ENCODE results near the gene FXR2. TPM values are rescaled to one million over a fixed set of nuclear protein-coding genes. Genes with fewer than 3 reads are reported as not detected.

The FXR2 gene
- total and polyA plus RNA-seq, 2 donors (not counting 3 experiments of a cell fraction or from before 2014, with no cell fraction given) = 40.1 to 48.9 TPM

DNA sequence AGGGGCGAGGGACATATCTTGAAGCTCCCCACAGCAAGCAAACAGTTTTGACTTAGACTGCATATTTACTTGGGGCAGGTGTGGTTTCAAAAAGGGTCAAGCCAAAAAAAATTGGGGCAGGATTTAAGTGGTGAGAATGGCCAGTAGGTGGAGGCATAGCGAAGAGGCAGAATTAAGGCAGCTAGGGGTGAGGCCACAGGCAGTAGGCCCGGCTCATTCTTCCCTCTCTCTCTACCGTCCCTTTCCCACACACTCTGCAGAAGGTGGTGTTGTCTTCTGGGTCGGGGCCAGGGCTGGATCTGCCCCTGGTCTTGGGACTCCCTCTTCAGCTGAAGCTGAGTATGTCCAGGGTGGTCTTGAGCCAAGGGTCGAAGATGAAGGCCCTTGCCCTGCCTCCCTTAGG, 17.8 kb upstream of the FXR2 start:
- TF ChIP-seq EZH2 (IDR thresholded peaks at IDR 0.05; ENCODE audit: borderline replicate concordance, low read depth, low read length, severe bottlenecking) (no peak), CTCF (IDR thresholded peaks at IDR 0.05; ENCODE audit: extremely low read depth in 1 of 2, insufficient read depth in 1 of 2, low read depth in 1 of 2, low read length in 2 of 2) (peak; percentile 41 to 49)
- Histone ChIP-seq H3K4me3 (replicated peaks in 1 of 3; ENCODE audit: insufficient read depth in 1 of 3, low read depth in 1 of 3, low read length in 3 of 3) (no peak overlapping the region), H3K79me2 (ENCODE audit: control insufficient read depth, insufficient read depth, low read length) (no peaks in the 10 kb centered on the region), H2AFZ (ENCODE audit: low read depth, low read length) (no peak overlapping the region), H3K9me3 (replicated peaks; ENCODE audit: control insufficient read depth, insufficient read depth, low read length) (no peaks in the 10 kb centered on the region), H3K9ac (replicated peaks; ENCODE audit: extremely low read depth, insufficient read depth, low read length) (no peak overlapping the region), H3K36me3 (ENCODE audit: control insufficient read depth in 2 of 2, extremely low read depth in 1 of 2, insufficient read depth in 2 of 2, low read length in 2 of 2) (no peaks in the 10 kb centered on the region), H4K20me1 (replicated peaks; ENCODE audit: control insufficient read depth, extremely low read depth, insufficient read depth, low read length) (no peaks in the 10 kb centered on the region), H3K9me1 (replicated peaks; ENCODE audit: control insufficient read depth, extremely low read depth, insufficient read depth, low read length) (no peaks in the 10 kb centered on the region), H3K4me1 (ENCODE audit: control insufficient read depth, extremely low read depth, insufficient read depth, low read length) (no peaks in the 10 kb centered on the region), H3K27me3 (ENCODE audit: control insufficient read depth in 2 of 2, insufficient read depth in 2 of 2, low read length in 2 of 2) (no peaks in the 10 kb centered on the region), H3K27ac (ENCODE audit: insufficient read depth, low read depth, low read length) (no peak overlapping the region), H3K4me2 (ENCODE audit: insufficient read depth, low read length) (no peak overlapping the region)
- no TSS peak for BruUV-seq (replicated peaks)
- ChIA-PET CTCF (interaction anchor here (0.6 to 6.6 kb wide), 15 partner anchors 10 to 409 kb away, joined by 3 to 97 read pairs (median 4); partner anchors contain the start of genes DNAH2, TP53 and WRAP53), POLR2A (no interaction called here)
- FAIRE-seq (peak; percentile 73), DNase-seq (ENCODE audit: low read depth, low spot score) (peak; percentile 24)
- intact Hi-C loops (cut with micrococcal nuclease) (no loop called here), dilution Hi-C loops (cut with MboI; ENCODE audit: extremely low pct_ligation_motif_present, low sequenced_read_pairs) (no loop called here)

- H4K20me1 ChIP-seq (replicated peaks; ENCODE audit: control insufficient read depth, extremely low read depth, insufficient read depth, low read length) = no peaks in the 10 kb centered on the region
- H3K4me3 ChIP-seq (replicated peaks in 1 of 3; ENCODE audit: insufficient read depth in 1 of 3, low read depth in 1 of 3, low read length in 3 of 3) = no peak overlapping the region
- BruUV-seq (replicated peaks) = no TSS peak
- no peaks in the 10 kb centered on the region for H3K4me1 ChIP-seq (ENCODE audit: control insufficient read depth, extremely low read depth, insufficient read depth, low read length)
- dilution Hi-C loops (cut with MboI; ENCODE audit: extremely low pct_ligation_motif_present, low sequenced_read_pairs) (no loop called here), intact Hi-C loops (cut with micrococcal nuclease) (no loop called here)
- no peak overlapping the region for H2AFZ ChIP-seq (ENCODE audit: low read depth, low read length)
- H3K79me2 ChIP-seq (ENCODE audit: control insufficient read depth, insufficient read depth, low read length) = no peaks in the 10 kb centered on the region
- no peaks in the 10 kb centered on the region for H3K9me3 ChIP-seq (replicated peaks; ENCODE audit: control insufficient read depth, insufficient read depth, low read length)
- no peaks in the 10 kb centered on the region for H3K9me1 ChIP-seq (replicated peaks; ENCODE audit: control insufficient read depth, extremely low read depth, insufficient read depth, low read length)
- H3K27me3 ChIP-seq (ENCODE audit: control insufficient read depth in 2 of 2, insufficient read depth in 2 of 2, low read length in 2 of 2) = no peaks in the 10 kb centered on the region
- TF ChIP-seq POLR2AphosphoS5 (IDR thresholded peaks at IDR 0.05; ENCODE audit: insufficient read depth, low read depth, low read length) (no peak), GATA2 (IDR thresholded peaks at IDR 0.05; ENCODE audit: insufficient read depth, insufficient read length, low read depth, low read length) (no peak), FOS (IDR thresholded peaks at IDR 0.05; ENCODE audit: borderline replicate concordance, insufficient read depth, low read length) (no peak), EZH2 (IDR thresholded peaks at IDR 0.05; ENCODE audit: borderline replicate concordance, low read depth, low read length, severe bottlenecking) (no peak), JUN (IDR thresholded peaks at IDR 0.05; ENCODE audit: borderline replicate concordance, insufficient read depth, insufficient read length, low read depth) (no peak), POLR2A (IDR thresholded peaks at IDR 0.05; ENCODE audit: low read depth, low read length) (no peak), CTCF (IDR thresholded peaks at IDR 0.05; ENCODE audit: extremely low read depth in 1 of 2, insufficient read depth in 1 of 2, low read depth in 1 of 2, low read length in 2 of 2) (no peak), MYC (IDR thresholded peaks at IDR 0.05; ENCODE audit: low read depth, low read length) (no peak)
- TF ChIP-seq, protein P1, sequence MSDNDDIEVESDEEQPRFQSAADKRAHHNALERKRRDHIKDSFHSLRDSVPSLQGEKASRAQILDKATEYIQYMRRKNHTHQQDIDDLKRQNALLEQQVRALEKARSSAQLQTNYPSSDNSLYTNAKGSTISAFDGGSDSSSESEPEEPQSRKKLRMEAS (IDR thresholded peaks at IDR 0.05; ENCODE audit: insufficient read depth, insufficient read length) = no peak
- H3K9ac ChIP-seq (replicated peaks; ENCODE audit: extremely low read depth, insufficient read depth, low read length) = no peak overlapping the region
- no peak for DNase-seq (ENCODE audit: low read depth, low spot score)
- no peak overlapping the region for H3K27ac ChIP-seq (ENCODE audit: insufficient read depth, low read depth, low read length)
- CTCF ChIA-PET = interaction anchor here (0.6 to 6.6 kb wide), 9 partner anchors 11 to 410 kb away, joined by 3 to 97 read pairs (median 4); partner anchors contain the start of genes ATP1B2, DNAH2, TP53 and WRAP53
- no peak for FAIRE-seq
- POLR2A ChIA-PET = no interaction called here
- no peaks in the 10 kb centered on the region for H3K36me3 ChIP-seq (ENCODE audit: control insufficient read depth in 2 of 2, extremely low read depth in 1 of 2, insufficient read depth in 2 of 2, low read length in 2 of 2)
- H3K4me2 ChIP-seq (ENCODE audit: insufficient read depth, low read length) = no peak overlapping the region
Measured at GRCh38 chr17:7631398-7632380, 17.0 kb upstream of the FXR2 start.

Data from endothelial cell of umbilical vein (primary cell).